Measurements from ENCODE around the gene PSKH1. TPM values are rescaled to one million over a fixed set of nuclear protein-coding genes. Genes with fewer than 3 reads are reported as not detected.

PSKH1 gene
- polyA plus RNA-seq, 2 of the 4 experiments (the other 2 are of a cell fraction), result 15.1 to 15.8 TPM

GRCh38 chr16:67933805-67934204, 40.8 kb downstream of the PSKH1 start (continued):
- TF ChIP-seq HOXB13 (CRISPR knock-in tag; IDR thresholded peaks at IDR 0.05; ENCODE audit: low read depth) (no peak), EP300 (IDR thresholded peaks at IDR 0.05) (no peak), EHF (CRISPR knock-in tag; IDR thresholded peaks at IDR 0.05) (no peak)

GRCh38 chr16:67934306-67935100, 41.4 kb downstream of the PSKH1 start:
- 93% methylated on average over 13 of the region's 13 CpGs for whole genome bisulfite sequencing (ENCODE audit: missing lambda C conversion rate)
- CTCF ChIA-PET, result interaction anchor here (0.7 to 22.2 kb wide), 8 partner anchors 9 to 414 kb away, joined by 3 to 370 read pairs (median 15); partner anchors contain the start of genes EDC4 and NRN1L

More at GRCh38 chr16:67934306-67935100, 41.4 kb downstream of the PSKH1 start:
- POLR2A ChIA-PET, result no interaction called here
- peak overlapping the region; percentile 89 for H3K4me2 ChIP-seq
- peak overlapping the region; percentile 88 to 96 for H3K27ac ChIP-seq
- H3K4me3 ChIP-seq, result peak overlapping the region; percentile 76
- DNase-seq (ENCODE audit: low read depth in 1 of 2, low spot score in 1 of 2) (no peak), ATAC-seq (no peak), FAIRE-seq (no peak)
- H3K9me3 ChIP-seq, result no peaks in the 10 kb centered on the region
- H3K4me1 ChIP-seq, result peaks cover 16% of the 10 kb centered on the region; the same call in 2 of the 3 replicates
- no peak for TF ChIP-seq MAFK (IDR thresholded peaks at IDR 0.05; ENCODE audit: partially characterized antibody)
- TF ChIP-seq NR3C1 (IDR thresholded peaks at IDR 0.05), result no peak
- no peak for TF ChIP-seq JUN (IDR thresholded peaks at IDR 0.05)
- no peak for TF ChIP-seq PHF8 (IDR thresholded peaks at IDR 0.05; ENCODE audit: borderline replicate concordance, low read depth)
- TF ChIP-seq CHD2 (IDR thresholded peaks at IDR 0.05; ENCODE audit: low read length, partially characterized antibody), result no peak
- no peak for TF ChIP-seq E2F6 (IDR thresholded peaks at IDR 0.05; ENCODE audit: borderline replicate concordance, low read depth)
- no peak for TF ChIP-seq PBX3 (IDR thresholded peaks at IDR 0.05)
- TF ChIP-seq HMGXB4 (CRISPR knock-in tag; IDR thresholded peaks at IDR 0.05; ENCODE audit: borderline replicate concordance), result no peak
- no peak for TF ChIP-seq BCL3 (IDR thresholded peaks at IDR 0.05)
- no peak for TF ChIP-seq RCOR1 (IDR thresholded peaks at IDR 0.05; ENCODE audit: low read depth, low read length)
- TF ChIP-seq ATOH8 (CRISPR knock-in tag; IDR thresholded peaks at IDR 0.05; ENCODE audit: low read depth), result no peak
- no peak for TF ChIP-seq FOXS1 (CRISPR knock-in tag; IDR thresholded peaks at IDR 0.05)
- TF ChIP-seq HOXB5 (CRISPR knock-in tag; IDR thresholded peaks at IDR 0.05), result no peak
- no peak for TF ChIP-seq TP53 (CRISPR knock-in tag; IDR thresholded peaks at IDR 0.05)
- no peak for TF ChIP-seq EHMT2 (IDR thresholded peaks at IDR 0.05; ENCODE audit: low read depth)
- TF ChIP-seq RARB (CRISPR knock-in tag; IDR thresholded peaks at IDR 0.05), result no peak
- TF ChIP-seq POLR2AphosphoS2 (conservative IDR thresholded peaks at IDR 0.05; ENCODE audit: low read length), result no peak
- TF ChIP-seq SMC3 (IDR thresholded peaks at IDR 0.05), result no peak
- no peak for TF ChIP-seq ZNF302 (CRISPR knock-in tag; IDR thresholded peaks at IDR 0.05)
- no peak for TF ChIP-seq ZSCAN20 (CRISPR knock-in tag; IDR thresholded peaks at IDR 0.05)
